Hematopoietic multipotent progenitor cell treated with erythropoietin and hydrocortisone succinate and interleukin-3 and kit ligand, for 15 days (in vitro differentiated cells): ENCODE data around the gene FHOD1.

Source experiments
- DNase-seq: peaks from one replicate; pipeline ENCODE4 v3.0.0-alpha.2; 2015; ENCODE audit warnings: low spot score

The FHOD1 gene

DNA sequence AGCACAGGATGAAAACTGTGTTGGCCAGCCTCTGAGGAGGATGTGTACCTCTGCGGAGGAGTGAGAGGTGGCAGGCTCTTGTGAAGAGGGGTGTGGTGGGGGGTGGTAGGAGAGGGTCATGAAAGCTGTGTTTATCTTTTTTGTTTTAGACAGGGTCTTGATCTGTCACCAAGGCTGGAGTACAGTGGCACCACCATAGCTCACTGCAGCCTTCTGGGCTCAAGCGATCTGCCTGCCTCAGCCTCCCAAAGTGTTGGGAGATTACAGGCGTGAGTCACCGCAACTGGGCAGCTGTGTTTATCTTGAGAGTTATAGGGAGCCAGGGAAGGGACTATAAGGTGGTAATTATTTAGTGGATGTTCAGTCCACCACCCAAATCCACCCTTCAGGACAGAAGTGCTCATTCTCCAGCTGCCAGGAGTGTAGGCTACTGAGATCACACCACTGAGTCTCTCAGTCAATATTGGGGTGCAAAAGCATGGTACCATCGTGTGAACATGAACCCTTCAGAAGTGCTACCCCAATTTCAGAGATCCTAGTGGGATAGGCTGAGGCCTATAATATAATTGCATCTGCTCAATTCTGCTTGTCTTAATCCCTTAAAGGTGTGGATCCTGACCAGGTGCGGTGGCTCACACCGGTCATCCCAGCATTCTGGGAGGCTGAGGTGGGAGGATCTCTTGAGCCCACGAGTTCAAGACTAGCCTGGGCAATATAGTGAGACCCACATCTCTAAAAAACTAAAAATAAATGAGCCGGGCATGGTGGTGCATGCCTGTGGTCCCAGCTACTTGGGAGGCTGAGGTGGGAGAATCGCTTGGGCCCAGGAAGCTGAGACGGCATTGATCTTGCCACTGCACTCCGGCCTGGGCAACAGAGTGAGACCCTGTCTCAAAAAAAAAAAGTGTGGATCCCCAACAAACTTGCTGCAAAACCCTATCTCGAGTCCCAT, 56.6 kb downstream of the FHOD1 start:
- DNase-seq, result peak; percentile 86

DNA sequence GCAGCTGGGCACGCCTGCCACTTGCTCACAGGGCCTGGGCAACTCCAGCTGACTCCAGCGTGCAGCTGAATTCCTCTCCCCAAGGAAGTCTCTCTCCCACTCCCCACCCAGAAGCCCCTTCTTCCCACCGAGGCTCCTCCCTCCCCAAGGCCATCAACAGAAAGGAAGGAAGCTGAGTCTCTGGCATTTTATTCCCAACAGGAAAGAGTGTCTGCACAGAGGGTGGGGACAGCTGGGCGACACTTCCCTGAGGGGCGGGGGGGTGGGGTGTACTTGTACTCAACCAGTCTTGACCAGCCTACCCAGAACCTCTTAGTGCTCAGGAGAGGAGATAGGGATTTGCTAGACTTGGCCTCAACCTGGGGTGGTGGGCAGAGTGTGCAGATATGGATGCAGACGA, 57.2 kb downstream of the FHOD1 start, which contains the start of gene EXOC3L1:
Gene EXOC3L1 (minus strand): TSS at position 96 of the 400 bp plus-strand sequence. CDS start 460 bp downstream, outside the sequence.
- DNase-seq, result no peak

DNA sequence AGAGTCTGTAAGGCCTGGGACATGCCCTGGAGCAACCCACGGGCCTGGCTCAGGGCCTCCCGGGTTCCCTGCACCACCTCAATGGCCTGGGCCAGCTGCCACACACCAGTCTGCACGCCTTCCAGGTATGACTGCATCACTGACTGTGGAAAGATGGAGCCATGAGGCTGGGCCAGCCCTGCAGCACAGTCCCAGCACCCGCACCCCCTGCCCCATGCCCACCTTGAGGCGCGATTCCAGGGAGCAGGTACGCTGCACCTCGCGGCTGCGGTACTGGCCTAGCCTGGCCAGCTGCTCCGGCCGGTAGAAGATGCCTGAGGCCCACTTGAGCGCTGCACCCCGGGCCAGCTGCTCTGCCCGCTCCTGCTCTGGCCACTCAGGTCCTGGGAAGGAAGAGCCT, 58.5 kb downstream of the FHOD1 start:
- no peak for DNase-seq

DNA sequence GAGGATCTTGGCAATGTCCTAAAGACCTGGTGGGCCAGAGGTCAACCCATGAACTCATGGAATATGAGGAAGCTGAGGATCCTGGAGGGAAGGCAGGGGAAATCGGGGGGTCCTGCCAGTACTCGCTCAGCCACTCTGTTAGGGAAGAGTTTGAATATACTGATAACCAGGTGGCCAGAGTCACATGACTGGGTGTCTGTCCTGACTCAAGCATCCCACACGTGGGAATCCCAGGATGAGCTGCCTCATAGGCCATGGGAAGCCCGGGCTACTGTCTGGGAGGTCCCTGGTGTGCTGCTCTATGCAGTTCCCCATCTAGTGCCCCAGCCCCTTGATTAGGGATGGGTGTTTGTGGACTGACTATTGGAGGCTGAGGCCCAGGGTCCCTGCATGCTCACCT, 59.0 kb downstream of the FHOD1 start:
- no peak for DNase-seq

DNA sequence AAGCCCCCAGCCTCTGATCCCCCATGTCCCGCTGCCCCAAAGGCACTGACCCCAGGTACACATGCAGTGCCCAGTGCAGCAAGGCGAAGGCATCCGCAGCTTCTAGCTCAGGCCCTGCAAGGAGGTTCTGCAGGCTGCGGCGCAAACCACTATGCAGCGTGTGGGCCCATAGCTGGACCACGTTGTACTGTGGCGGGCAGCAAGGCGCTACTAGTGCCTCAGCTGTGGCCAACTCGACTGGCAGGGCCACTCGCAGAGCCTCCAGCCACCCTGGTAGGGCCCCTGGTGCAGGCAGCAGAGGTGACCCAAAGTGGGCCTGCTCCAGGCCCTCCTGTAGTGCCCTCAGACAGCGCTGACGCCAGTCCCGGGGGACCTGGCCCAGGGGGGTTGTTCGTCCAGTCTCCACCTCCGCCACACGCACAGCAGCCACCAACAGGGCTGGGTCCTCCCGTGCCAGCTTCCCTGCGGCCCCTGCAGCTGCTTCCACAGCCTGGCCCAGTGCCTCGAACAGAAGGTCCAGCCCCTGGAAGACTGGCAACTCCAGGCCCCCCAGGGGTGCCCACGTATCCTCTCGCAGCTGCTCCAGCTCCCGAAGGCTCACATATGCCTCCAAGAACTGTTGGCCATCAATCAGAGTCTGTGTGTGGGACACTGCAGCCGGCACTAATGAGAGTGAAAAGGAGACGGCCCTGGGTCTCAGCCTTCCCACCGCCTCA, 59.9 kb downstream of the FHOD1 start:
- DNase-seq, result no peak

DNA sequence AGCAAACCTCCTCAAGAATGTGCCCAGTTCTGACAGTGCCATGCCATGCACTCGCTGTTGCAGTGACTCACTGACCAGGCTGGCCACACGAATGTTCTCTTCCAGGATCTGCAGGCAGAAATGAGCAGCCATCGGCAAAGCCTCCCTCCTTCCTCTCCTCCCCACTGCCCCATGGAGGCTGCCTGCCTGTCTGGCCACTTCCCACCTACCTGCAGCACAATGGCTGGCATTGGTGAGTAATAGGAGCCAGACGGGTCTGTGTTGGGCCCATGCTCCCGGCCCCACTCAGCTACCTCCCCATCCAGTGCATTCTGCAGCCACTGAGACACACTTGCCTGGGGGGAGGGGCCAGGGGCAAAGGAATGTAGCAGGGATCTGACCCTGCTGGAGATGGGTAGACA, 60.7 kb downstream of the FHOD1 start:
- no peak for DNase-seq

DNA sequence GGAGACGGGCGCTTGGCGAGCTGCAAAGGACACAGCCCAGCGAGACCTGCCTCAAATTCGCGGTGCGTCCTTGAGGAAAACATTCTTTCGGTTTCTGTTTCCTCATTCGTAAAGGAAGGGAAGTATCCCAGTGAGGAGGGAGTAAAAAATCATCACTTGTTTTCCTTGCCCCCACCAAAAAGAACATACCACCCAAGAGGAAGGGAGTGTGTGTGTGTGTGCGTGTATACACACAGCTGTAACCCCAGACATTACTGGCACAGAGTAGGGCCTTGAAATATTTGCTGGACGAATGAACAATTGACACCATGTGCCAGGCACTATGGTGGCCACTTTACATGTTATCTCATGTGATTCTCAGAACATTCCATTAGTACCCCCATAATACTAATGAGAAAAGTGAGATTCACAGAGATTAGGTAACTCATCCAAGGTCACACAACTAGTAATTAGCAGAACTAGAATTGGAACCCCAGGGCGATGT, 61.6 kb downstream of the FHOD1 start:
- no peak for DNase-seq

DNA sequence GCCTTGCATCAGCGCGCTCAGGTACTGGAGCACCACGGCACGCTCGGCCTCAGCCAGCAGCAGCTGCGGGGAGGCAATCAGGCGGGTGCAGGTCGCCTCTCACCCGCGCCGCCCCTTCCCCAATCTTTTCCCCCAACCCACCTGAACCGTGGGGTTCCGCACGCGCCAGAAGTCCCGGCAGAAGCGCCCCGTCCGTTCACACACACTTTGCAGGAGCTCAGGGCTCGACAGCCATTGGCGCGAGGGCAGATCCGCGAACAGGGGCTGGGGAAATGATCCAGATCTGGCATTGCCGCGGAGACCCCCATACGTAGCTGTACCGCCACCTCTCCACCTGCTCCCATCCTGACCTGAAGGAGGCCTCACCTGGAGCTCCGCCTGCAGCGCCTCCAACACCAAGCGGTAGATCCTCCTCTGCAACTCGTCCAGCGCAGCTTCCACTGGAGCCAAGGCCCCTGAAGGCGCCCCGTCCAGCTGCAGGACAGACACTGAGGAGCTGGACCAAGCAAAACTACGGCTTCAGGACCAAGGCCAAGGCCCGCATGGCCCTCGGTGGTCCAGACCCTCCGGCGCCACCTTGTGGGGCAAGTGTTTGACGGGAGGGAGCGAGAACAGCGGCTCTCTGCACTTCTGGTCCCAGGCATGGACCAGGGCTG, 62.2 kb downstream of the FHOD1 start:
- DNase-seq, result peak; percentile 81

DNA sequence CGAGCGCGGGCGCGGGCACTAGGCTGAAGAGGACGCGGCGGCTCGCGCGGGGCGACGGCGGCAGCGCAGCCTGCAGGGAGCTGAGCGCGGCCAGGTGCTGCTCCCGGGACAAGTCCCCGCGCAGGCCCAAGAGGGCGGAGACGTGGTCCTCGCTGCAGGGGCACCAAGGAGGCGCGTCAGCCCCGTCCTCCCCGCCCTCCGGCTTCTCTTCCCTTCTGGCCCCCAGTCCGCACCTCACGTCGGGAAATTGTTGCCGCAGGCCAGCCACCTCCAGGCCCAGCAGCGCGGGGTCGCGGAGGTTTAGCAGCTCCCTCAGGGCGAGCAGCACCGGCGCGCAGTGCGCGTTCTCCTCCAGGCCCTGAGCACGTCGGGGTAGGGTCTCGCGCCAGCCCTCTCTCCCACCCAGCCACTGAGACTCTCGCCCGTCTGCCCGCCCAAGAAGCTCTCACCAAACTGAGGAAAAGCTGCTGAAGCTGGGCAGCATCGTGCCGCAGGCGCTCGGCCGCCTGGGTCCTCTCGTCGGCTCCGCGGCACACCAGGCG, 62.8 kb downstream of the FHOD1 start:
- DNase-seq, result no peak

DNA sequence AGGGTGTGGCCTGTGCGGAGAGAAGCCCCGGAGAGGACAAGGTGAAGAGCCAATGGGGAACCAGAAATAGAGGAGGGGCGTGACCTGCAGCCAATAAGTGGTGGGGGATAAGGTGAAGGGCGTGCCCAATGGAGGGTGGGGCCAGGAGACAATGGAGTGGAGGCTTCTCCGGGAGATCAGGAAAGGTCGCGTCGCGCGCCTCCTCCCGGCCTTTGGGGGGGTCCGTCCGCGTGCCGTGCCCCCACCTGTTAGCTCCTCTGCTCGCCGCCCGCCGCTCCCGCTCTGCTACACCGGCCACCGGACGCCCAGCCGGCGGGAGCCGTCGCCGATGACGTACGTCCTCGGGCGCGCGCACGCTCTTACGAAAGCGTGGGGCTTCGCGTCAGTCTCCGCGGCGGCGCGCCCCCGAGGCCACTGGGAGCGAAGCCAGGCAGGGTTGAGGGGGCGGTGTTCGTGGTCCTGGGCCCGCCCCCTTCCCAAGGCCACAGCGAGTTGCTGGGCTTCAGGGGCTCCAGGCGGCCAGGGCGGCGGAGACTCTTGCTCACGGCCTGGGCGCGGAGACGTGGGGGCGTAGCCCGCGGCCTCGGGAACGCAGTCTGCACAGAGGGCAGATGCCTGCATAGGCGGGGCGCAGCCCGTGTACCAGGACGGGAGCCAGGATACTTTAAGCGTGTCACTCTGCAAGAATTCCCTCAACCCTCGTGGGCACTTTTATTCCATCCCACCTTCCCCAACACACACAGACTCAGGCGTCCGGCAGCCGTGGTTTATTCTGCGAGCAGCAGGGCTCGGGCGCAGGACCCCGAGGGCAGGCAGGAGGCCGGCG, 63.4 kb downstream of the FHOD1 start, which contains the start of gene MATCAP1:
Gene MATCAP1 (minus strand): TSS at position 337 of the 826 bp plus-strand sequence. CDS start 3,353 bp downstream, outside the sequence.
- peak; percentile 94 for DNase-seq

DNA sequence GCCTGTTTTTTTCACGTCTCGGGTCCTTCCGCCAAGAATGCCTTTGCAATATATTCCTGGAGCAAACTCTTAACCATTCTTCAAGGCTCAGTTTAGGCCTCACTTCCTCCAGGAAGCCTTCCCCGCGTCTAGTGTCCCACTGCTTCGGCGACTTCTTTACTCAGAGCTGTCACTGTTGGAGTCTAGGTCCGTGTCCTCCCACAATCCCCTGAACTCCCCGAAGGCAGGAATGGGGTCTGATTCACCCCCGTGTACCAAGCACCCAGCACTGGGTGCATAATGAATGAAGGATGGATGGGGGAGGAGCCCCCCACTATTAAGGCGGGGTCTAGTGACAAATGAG, 64.0 kb downstream of the FHOD1 start:
- DNase-seq, result no peak

DNA sequence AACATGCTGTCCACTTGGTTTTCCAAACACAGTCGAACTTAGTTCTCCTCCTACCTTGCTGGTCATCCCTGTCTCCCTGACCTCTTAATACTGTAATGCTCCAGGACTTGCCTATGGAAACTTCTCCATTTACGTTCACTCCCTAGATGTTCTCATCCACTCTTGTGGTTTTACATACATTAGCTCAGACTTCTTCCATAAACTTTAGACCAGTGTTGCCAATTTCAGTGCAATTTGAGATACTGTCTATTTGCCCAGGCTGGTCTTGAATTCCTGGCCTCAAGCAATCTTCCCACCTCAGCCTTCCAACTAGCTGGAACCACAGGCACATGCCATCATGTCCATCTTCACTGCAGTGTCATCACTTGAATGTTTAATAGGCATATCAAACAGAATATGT, 65.0 kb downstream of the FHOD1 start:
- DNase-seq, result no peak

DNA sequence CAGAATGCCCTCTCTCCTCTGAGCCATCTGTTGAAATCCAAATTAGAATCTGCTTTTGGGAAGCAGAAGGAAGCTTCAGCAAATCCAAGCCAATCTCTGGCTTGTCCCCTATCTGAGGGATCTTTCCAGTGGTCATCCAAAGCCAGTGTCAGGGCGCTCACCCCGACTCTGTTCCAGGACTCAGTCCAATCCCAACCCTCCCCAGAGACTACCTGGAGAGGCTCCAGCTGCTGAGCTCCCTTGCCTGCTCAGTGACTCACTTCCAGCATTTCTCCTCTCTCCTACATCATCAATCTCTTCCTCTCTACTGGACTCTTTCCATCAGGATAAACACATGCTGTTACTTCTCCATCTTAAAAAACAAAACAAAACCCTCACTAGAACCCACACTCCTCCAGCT, 65.9 kb downstream of the FHOD1 start:
- DNase-seq, result no peak

DNA sequence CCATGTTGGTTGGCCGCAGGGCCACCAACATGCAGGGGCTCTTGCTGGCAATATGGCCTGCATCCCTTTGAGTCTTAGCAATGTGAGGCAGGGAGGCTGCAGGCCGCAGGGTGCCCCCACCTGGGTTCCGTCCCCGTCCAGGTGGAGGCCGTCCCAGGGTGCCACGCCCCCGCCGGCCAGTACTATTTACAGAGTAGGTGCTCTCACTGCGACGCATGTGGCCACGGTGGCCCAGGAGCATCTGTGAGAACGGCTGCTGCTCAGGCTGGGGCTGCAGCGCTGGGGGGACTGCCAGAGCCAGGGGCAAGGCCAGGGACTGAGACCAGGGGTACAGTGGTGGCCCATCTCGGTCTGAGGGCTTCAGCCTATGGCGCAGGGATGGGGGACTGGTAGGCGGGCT, 67.1 kb downstream of the FHOD1 start:
- DNase-seq, result no peak

DNA sequence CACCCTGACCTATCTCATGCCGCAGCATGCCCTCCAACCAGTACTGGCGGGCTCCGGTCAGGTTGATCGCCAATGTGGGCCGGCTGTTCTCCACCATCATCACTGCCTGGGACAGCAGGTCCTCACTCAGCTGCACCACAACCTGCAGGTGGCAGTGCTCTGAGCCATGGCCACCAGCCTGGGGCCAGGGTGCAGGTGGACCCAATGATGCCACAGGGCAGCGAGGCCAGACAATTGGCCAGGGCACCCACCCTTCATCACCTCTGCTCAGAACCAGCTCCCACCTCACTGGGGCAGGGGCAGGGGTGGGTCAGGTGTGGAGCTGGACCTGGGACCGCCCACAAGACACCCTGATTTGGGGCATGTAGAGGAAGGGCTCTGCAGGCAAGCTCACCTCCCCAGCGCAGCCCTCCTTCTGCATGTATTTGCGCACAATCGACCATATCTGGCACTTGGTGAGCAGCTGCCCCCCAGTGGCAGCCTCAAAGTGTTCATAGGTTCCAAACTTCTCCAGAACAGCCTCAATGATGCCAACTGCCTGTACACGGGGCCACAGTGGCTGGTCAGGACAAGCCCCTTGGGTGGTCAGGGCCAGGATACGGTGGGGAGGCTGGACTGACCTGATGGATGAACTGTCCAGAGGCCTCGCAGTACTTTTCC, 67.7 kb downstream of the FHOD1 start:
- no peak for DNase-seq
